ENCODE results near the gene CFAP299. TPM values are rescaled to one million over a fixed set of nuclear protein-coding genes. Genes with fewer than 3 reads are reported as not detected.

Gene CFAP299
- total RNA-seq, 2 donors from 2014 or later = 0.17 TPM; not detected in 1

GRCh38 chr4:80390178-80390577 is 54.6 kb downstream of the CFAP299 start:
- Histone ChIP-seq H3K9me3 (no peaks in the 10 kb centered on the region), H3K27ac (no peak overlapping the region), H3K36me3 (no peaks in the 10 kb centered on the region), H3K4me1 (replicated peaks) (no peaks in the 10 kb centered on the region), H3K4me3 (no peak overlapping the region), H3K27me3 (replicated peaks; ENCODE audit: insufficient read depth) (no peaks in the 10 kb centered on the region)
- no peak for DNase-seq (ENCODE audit: low spot score)
- TF ChIP-seq POLR2AphosphoS5 (IDR thresholded peaks at IDR 0.05) = no peak
- TF ChIP-seq, protein P1, sequence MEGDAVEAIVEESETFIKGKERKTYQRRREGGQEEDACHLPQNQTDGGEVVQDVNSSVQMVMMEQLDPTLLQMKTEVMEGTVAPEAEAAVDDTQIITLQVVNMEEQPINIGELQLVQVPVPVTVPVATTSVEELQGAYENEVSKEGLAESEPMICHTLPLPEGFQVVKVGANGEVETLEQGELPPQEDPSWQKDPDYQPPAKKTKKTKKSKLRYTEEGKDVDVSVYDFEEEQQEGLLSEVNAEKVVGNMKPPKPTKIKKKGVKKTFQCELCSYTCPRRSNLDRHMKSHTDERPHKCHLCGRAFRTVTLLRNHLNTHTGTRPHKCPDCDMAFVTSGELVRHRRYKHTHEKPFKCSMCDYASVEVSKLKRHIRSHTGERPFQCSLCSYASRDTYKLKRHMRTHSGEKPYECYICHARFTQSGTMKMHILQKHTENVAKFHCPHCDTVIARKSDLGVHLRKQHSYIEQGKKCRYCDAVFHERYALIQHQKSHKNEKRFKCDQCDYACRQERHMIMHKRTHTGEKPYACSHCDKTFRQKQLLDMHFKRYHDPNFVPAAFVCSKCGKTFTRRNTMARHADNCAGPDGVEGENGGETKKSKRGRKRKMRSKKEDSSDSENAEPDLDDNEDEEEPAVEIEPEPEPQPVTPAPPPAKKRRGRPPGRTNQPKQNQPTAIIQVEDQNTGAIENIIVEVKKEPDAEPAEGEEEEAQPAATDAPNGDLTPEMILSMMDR (IDR thresholded peaks at IDR 0.05) = no peak
- TF ChIP-seq POLR2A (IDR thresholded peaks at IDR 0.05) = no peak
- intact Hi-C loops (cut with DNase I) = no loop called here
- WGBS = 90% methylated on average over 2 of the region's 2 CpGs

DNA sequence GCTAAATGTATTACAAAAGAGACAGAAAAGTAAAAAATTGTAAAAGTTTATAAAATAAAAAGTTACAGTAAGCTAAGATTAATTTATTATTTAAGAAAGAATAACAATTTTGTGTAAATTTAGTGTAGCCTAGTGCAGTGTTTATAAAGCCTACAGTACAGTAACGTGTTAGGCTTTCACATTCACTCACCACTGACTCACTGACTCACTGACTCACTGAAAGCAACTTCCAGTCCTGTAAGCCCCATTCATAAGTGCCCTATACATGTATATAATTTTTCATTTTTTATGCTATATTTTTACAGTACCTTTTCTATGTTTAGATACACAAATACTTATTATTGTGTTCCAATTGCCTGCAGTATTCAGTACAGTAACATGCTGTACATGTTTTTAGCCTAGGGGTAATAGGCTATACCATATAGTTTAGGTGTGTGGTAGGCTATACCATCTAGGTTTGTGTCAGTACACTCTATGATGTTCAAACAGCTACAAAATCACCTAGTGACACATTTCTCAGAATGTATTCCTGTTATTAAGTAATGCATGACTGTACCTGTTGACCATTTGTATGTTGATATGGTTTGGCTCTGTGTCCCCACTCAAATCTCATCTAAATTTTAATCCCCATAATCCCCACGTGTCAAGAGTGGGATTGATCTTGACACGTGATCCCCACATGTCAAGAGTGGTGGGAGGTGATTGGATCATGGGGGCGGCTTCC is 57.9 kb downstream of the CFAP299 start:
- Histone ChIP-seq H3K4me1 (replicated peaks) (no peaks in the 10 kb centered on the region), H3K9me3 (no peaks in the 10 kb centered on the region), H3K36me3 (no peaks in the 10 kb centered on the region), H3K27ac (no peak overlapping the region), H3K4me3 (no peak overlapping the region), H3K27me3 (replicated peaks; ENCODE audit: insufficient read depth) (no peaks in the 10 kb centered on the region)
- intact Hi-C loops (cut with DNase I) = no loop called here
- DNase-seq (ENCODE audit: low spot score) = no peak
- WGBS = 82% methylated on average over 4 of the region's 4 CpGs
- TF ChIP-seq POLR2A (IDR thresholded peaks at IDR 0.05) (no peak), POLR2AphosphoS5 (IDR thresholded peaks at IDR 0.05) (no peak)
- TF ChIP-seq, protein P1 (IDR thresholded peaks at IDR 0.05) = no peak

DNA sequence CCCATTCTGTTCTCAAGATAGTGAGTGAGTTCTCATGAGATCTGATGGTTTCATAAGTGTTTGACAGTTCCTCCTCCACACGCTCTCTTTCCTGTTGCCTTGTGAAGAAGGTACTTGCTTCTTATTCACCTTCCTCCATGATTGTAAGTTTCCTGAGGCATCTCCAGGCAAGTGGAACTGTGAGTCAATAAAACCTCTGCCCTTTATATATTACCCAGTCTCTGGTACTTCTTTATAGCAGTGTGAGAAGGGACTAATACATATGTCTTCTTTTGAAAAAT is 58.4 kb downstream of the CFAP299 start:
- Histone ChIP-seq H3K36me3 (no peaks in the 10 kb centered on the region), H3K27me3 (replicated peaks; ENCODE audit: insufficient read depth) (no peaks in the 10 kb centered on the region), H3K4me3 (no peak overlapping the region), H3K27ac (no peak overlapping the region), H3K9me3 (no peaks in the 10 kb centered on the region), H3K4me1 (replicated peaks) (no peaks in the 10 kb centered on the region)
- WGBS = 100% methylated on average over 1 of the region's 1 CpG
- TF ChIP-seq POLR2A (IDR thresholded peaks at IDR 0.05) (no peak), POLR2AphosphoS5 (IDR thresholded peaks at IDR 0.05) (no peak)
- TF ChIP-seq, protein P1 (IDR thresholded peaks at IDR 0.05) = no peak
- no peak for DNase-seq (ENCODE audit: low spot score)
- intact Hi-C loops (cut with DNase I) = no loop called here

DNA sequence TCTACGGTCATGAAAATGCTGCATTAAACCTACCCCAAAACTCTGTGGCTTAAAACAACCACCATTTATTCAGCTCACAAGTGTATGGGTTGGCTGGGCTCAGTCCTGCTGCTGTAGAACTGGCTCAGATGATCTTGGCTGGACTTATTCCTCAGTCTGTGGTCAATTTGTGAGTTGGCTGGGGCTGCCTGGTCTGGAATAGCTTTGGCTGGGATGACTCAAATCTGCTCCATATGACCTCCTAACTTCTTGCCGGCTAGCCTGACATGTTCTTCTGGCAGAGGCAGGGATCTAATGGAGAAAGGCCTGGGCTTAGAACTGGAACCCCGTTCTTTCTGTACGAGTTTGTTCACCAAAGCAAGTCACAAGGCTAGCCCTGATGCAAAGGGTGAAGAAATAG is 71.7 kb downstream of the CFAP299 start:
- Histone ChIP-seq H3K27me3 (replicated peaks; ENCODE audit: insufficient read depth) (no peaks in the 10 kb centered on the region), H3K4me1 (replicated peaks) (no peaks in the 10 kb centered on the region), H3K9me3 (no peaks in the 10 kb centered on the region), H3K27ac (no peak overlapping the region), H3K4me3 (no peak overlapping the region), H3K36me3 (no peaks in the 10 kb centered on the region)
- no peak for TF ChIP-seq POLR2A (IDR thresholded peaks at IDR 0.05)
- TF ChIP-seq POLR2AphosphoS5 (IDR thresholded peaks at IDR 0.05) = no peak
- TF ChIP-seq, protein P1 (IDR thresholded peaks at IDR 0.05) = no peak
- no peak for DNase-seq (ENCODE audit: low spot score)
- intact Hi-C loops (cut with DNase I) = no loop called here
- 80% methylated on average over 4 of the region's 4 CpGs for whole genome bisulfite sequencing

DNA sequence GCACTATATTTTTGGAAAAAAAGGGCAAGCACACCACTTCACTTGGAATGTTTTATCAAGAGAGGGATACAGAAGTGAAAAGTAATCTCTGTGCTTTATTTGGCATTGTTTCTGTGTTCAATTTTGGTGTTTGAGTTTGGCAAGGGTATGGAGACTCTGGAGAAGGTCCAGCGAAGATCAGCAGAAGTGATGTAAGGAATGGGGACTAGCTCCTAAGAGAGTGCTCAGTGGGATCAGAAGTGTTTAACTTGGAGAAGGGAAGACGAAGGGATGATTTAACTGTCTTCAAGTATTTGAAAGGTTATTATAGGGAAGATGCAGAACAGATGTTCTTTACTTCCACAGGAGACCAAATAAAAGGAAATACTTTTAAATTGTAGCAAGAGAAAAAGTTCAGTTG is 74.3 kb downstream of the CFAP299 start:
- TF ChIP-seq POLR2A (IDR thresholded peaks at IDR 0.05) (no peak), POLR2AphosphoS5 (IDR thresholded peaks at IDR 0.05) (no peak)
- TF ChIP-seq, protein P1 (IDR thresholded peaks at IDR 0.05) = no peak
- 67% methylated on average over 2 of the region's 2 CpGs for WGBS
- no peaks in the 10 kb centered on the region for H3K36me3 ChIP-seq
- H3K27ac ChIP-seq = no peak overlapping the region
- no peaks in the 10 kb centered on the region for H3K4me1 ChIP-seq (replicated peaks)
- no peak overlapping the region for H3K4me3 ChIP-seq
- no peak for DNase-seq (ENCODE audit: low spot score)
- H3K9me3 ChIP-seq = no peaks in the 10 kb centered on the region
- no peaks in the 10 kb centered on the region for H3K27me3 ChIP-seq (replicated peaks; ENCODE audit: insufficient read depth)
- intact Hi-C loops (cut with DNase I) = no loop called here
